H9 (cell line): Measurements from ENCODE around the gene CTDSPL2. TPM values are rescaled to one million over a fixed set of nuclear protein-coding genes. Genes with fewer than 3 reads are reported as not detected.
A peak's percentile ranks its signal among the peaks of the same experiment; 100 is the strongest.

Experiments used
- DNase-seq: peaks from one replicate; pipeline ENCODE4 v3.0.0-alpha.2; 2017
- H2AFZ ChIP-seq: one replicate; pipeline ENCODE4 v1.6.1; 2013; ENCODE audit warnings: mild to moderate bottlenecking, low read length, control low read depth, moderate library complexity
- H2AK5ac ChIP-seq: 2 replicates; pipeline ENCODE4 v1.6.1; 2013; ENCODE audit warnings: low read length, control low read depth, mixed read lengths; ENCODE audit not compliant: insufficient read length
- H2BK120ac ChIP-seq: one replicate; pipeline ENCODE4 v1.6.1; 2013; ENCODE audit warnings: low read depth, mild to moderate bottlenecking, low read length, control low read depth, inconsistent platforms; ENCODE audit not compliant: poor library complexity, severe bottlenecking
- H2BK12ac ChIP-seq: 2 replicates; pipeline ENCODE4 v1.6.1; 2013; ENCODE audit warnings: low read length, control low read depth, mixed read lengths, low read depth; ENCODE audit not compliant: insufficient read length
- H2BK15ac ChIP-seq: 2 replicates; pipeline ENCODE4 v1.6.1; 2013; ENCODE audit warnings: low read depth, low read length, control low read depth
- H2BK20ac ChIP-seq: one replicate; pipeline ENCODE4 v1.6.1; 2013; ENCODE audit warnings: low read depth, mild to moderate bottlenecking, low read length, control low read depth, inconsistent platforms; ENCODE audit not compliant: poor library complexity, severe bottlenecking
- H2BK5ac ChIP-seq: 2 replicates; pipeline ENCODE4 v1.6.1; 2013; ENCODE audit warnings: low read length, control low read depth, mixed read lengths; ENCODE audit not compliant: insufficient read length
- H3K14ac ChIP-seq: 2 replicates; pipeline ENCODE4 v1.6.1; 2013; ENCODE audit warnings: low read length, control low read depth; ENCODE audit not compliant: insufficient read depth
- H3K18ac ChIP-seq: 2 replicates; pipeline ENCODE4 v1.6.1; 2013; ENCODE audit warnings: low read depth, mild to moderate bottlenecking, mixed read lengths, low read length, control low read depth; ENCODE audit not compliant: insufficient read length
- H3K23ac ChIP-seq: 2 replicates; pipeline ENCODE4 v1.6.1; 2013; ENCODE audit warnings: low read length, control low read depth, mixed read lengths, low read depth; ENCODE audit not compliant: insufficient read length
- H3K23me2 ChIP-seq: 2 replicates; pipeline ENCODE4 v1.6.1; 2013; ENCODE audit warnings: low read depth, mild to moderate bottlenecking, mixed read lengths, low read length, control low read depth; ENCODE audit not compliant: insufficient read length, poor library complexity, severe bottlenecking
- H3K27ac ChIP-seq: 2 replicates; pipeline ENCODE4 v1.5.1; 2013; ENCODE audit warnings: low read length, control low read depth, mixed read lengths, low read depth; ENCODE audit not compliant: insufficient read length
- H3K27me3 ChIP-seq: 2 replicates; pipeline ENCODE4 v1.6.1; 2013; ENCODE audit warnings: low read length, control low read depth, inconsistent platforms; ENCODE audit not compliant: insufficient read depth
- H3K4ac ChIP-seq: 2 replicates; pipeline ENCODE4 v1.6.1; 2013; ENCODE audit warnings: low read depth, mild to moderate bottlenecking, control low read depth, inconsistent platforms, low read length, moderate library complexity
- H3K4me1 ChIP-seq: 2 replicates; pipeline ENCODE4 v1.6.1; 2013; ENCODE audit warnings: low read length, control low read depth, inconsistent platforms; ENCODE audit not compliant: insufficient read depth
- H3K4me2 ChIP-seq: 2 replicates; pipeline ENCODE4 v1.6.1; 2013; ENCODE audit warnings: low read length, control low read depth, mixed read lengths; ENCODE audit not compliant: insufficient read length, insufficient read depth
- H3K56ac ChIP-seq: 2 replicates; pipeline ENCODE4 v1.6.1; 2013; ENCODE audit warnings: low read depth, mild to moderate bottlenecking, mixed read lengths, low read length, control low read depth; ENCODE audit not compliant: insufficient read length
- H3K79me1 ChIP-seq: 2 replicates; pipeline ENCODE4 v1.6.1; 2013; ENCODE audit warnings: low read depth, mild to moderate bottlenecking, moderate library complexity, low read length, control low read depth, inconsistent platforms; ENCODE audit not compliant: insufficient read depth, poor library complexity, severe bottlenecking
- H3K79me2 ChIP-seq: 2 replicates; pipeline ENCODE4 v1.6.1; 2013; ENCODE audit warnings: low read length, control low read depth, inconsistent platforms; ENCODE audit not compliant: insufficient read depth
- H3K9ac ChIP-seq: 2 replicates; pipeline ENCODE4 v1.6.1; 2013; ENCODE audit warnings: low read length, control low read depth, mixed read lengths; ENCODE audit not compliant: insufficient read length; ENCODE audit errors: extremely low read depth
- H3K9me3 ChIP-seq: one replicate; pipeline ENCODE4 v1.6.1; 2013; ENCODE audit warnings: low read depth, low read length, inconsistent platforms; ENCODE audit not compliant: control insufficient read depth
- H3T11ph ChIP-seq: one replicate; pipeline ENCODE4 v1.6.1; 2013; ENCODE audit warnings: mild to moderate bottlenecking, low read length, control low read depth, inconsistent platforms
- H4K20me1 ChIP-seq: one replicate; pipeline ENCODE4 v1.6.1; 2013; ENCODE audit not compliant: control insufficient read depth, insufficient read length, insufficient read depth
- H4K5ac ChIP-seq: 2 replicates; pipeline ENCODE4 v1.6.1; 2013; ENCODE audit warnings: low read depth, mild to moderate bottlenecking, mixed read lengths, low read length, control low read depth; ENCODE audit not compliant: insufficient read length
- H4K8ac ChIP-seq: replicated peaks from 2 replicates; pipeline ENCODE4 v1.6.1; 2013; ENCODE audit warnings: low read length, control low read depth, mixed read lengths, low read depth; ENCODE audit not compliant: insufficient read length
- H4K91ac ChIP-seq: 2 replicates; pipeline ENCODE4 v1.6.1; 2013; ENCODE audit warnings: low read depth, mild to moderate bottlenecking, moderate library complexity, mixed read lengths, low read length, control low read depth; ENCODE audit not compliant: insufficient read length
- H3K27ac Mint-ChIP-seq, 3 experiments: 2 replicates in 2 of 3; 3 replicates in 1 of 3; pipeline ENCODE4 v1.8.0; 2020 to 2021; ENCODE audit warnings: mixed read lengths in 3 of 3, mild to moderate bottlenecking in 1 of 3, moderate library complexity in 1 of 3
- H3K27me3 Mint-ChIP-seq: 2 replicates; pipeline ENCODE4 v1.8.0; 2021; ENCODE audit warnings: low read depth, mild to moderate bottlenecking, moderate library complexity, mixed read lengths
- H3K36me3 Mint-ChIP-seq, 3 experiments: 2 replicates in 2 of 3; 3 replicates in 1 of 3; pipeline ENCODE4 v1.8.0; 2020 to 2021; ENCODE audit warnings: low read depth in 3 of 3, mixed read lengths in 3 of 3; ENCODE audit not compliant: insufficient read depth in 1 of 3
- H3K4me1 Mint-ChIP-seq, 2 experiments: 2 replicates each; pipeline ENCODE4 v1.8.0; 2020; ENCODE audit warnings: mixed read lengths in 2 of 2
- H3K4me3 Mint-ChIP-seq, 2 experiments: 2 replicates in 1 of 2; 3 replicates in 1 of 2; pipeline ENCODE4 v1.8.0; 2020 to 2021; ENCODE audit warnings: mild to moderate bottlenecking in 2 of 2, mixed read lengths in 2 of 2, moderate library complexity in 1 of 2
- H3K9me3 Mint-ChIP-seq, 2 experiments: 2 replicates in 1 of 2; 3 replicates in 1 of 2; pipeline ENCODE4 v1.8.0; 2020; ENCODE audit warnings: mild to moderate bottlenecking in 2 of 2, mixed read lengths in 2 of 2, moderate library complexity in 1 of 2
- WGBS: extraction: QIAGEN DNeasy Blood & Tissue Kit; methylation state at CpG from one replicate; pipeline ENCODE4 v1.1.7; 2013; ENCODE audit warnings: missing lambda C conversion rate, low lambda C conversion rate, mixed read lengths; ENCODE audit not compliant: insufficient read length; ENCODE audit errors: extremely low coverage; 5-methylcytosine and 5-hydroxymethylcytosine counted together
- total RNA-seq: library from RNA; stranded (reverse); gene quantifications from 2 replicates; pipeline ENCODE4 v1.2.1, GENCODE V29; 2021
- TF ChIP-seq, protein P1 (sequence below): fragments of 200-600 bp; sonication (generic); conservative IDR thresholded peaks from 3 replicates; pipeline ENCODE4 v1.8.0; 2021; ENCODE audit warnings: antibody characterized with exemption, mild to moderate bottlenecking

CTDSPL2 gene
- total RNA-seq, 1 experiment from 2014 or later = 78.8 TPM

- Histone ChIP-seq H3K23me2 (no peaks in the 10 kb centered on the region), H2BK20ac (no peak overlapping the region), H3K79me1 (no peaks in the 10 kb centered on the region), H2BK15ac (no peak overlapping the region), H3K56ac (no peak overlapping the region), H2BK120ac (no peak overlapping the region), H3K27ac (no peak overlapping the region), H3K4ac (no peak overlapping the region), H4K8ac (no peak overlapping the region), H4K20me1 (no peaks in the 10 kb centered on the region), H3K23ac (no peak overlapping the region), H3K18ac (no peak overlapping the region), H2BK5ac (no peak overlapping the region), H3K79me2 (0 out of 2 replicates have a peak, but pooled peaks cover 2% of the 10 kb centered on the region), H2AK5ac (no peak overlapping the region), H2AFZ (no peak overlapping the region), H2BK12ac (no peak overlapping the region), H3K9me3 (no peaks in the 10 kb centered on the region), H3K27me3 (no peaks in the 10 kb centered on the region), H3K4me2 (no peak overlapping the region), H3K14ac (no peak overlapping the region), H4K5ac (no peak overlapping the region), H3K9ac (no peak overlapping the region), H4K91ac (no peak overlapping the region), H3K4me1 (no peaks in the 10 kb centered on the region), H3T11ph (no peak overlapping the region)
- DNase-seq = no peak
- Mint-ChIP-seq H3K9me3 (no peaks in the 10 kb centered on the region), H3K4me3 (no peak overlapping the region), H3K27me3 (no peaks in the 10 kb centered on the region), H3K27ac (peak overlapping the region in 1 of 3 experiments; percentile 67; a peak in 2 of 7 replicates), H3K4me1 (no peaks in the 10 kb centered on the region), H3K36me3 (peaks cover 16 to 60% (median 56%) of the 10 kb centered on the region in 3 experiments; a peak in 6 of 7 replicates)
- WGBS = 100% methylated on average over 1 of the region's 3 CpGs
- TF ChIP-seq, protein P1, sequence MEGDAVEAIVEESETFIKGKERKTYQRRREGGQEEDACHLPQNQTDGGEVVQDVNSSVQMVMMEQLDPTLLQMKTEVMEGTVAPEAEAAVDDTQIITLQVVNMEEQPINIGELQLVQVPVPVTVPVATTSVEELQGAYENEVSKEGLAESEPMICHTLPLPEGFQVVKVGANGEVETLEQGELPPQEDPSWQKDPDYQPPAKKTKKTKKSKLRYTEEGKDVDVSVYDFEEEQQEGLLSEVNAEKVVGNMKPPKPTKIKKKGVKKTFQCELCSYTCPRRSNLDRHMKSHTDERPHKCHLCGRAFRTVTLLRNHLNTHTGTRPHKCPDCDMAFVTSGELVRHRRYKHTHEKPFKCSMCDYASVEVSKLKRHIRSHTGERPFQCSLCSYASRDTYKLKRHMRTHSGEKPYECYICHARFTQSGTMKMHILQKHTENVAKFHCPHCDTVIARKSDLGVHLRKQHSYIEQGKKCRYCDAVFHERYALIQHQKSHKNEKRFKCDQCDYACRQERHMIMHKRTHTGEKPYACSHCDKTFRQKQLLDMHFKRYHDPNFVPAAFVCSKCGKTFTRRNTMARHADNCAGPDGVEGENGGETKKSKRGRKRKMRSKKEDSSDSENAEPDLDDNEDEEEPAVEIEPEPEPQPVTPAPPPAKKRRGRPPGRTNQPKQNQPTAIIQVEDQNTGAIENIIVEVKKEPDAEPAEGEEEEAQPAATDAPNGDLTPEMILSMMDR = no peak
Observed at GRCh38 chr15:44500555-44500954, 73.1 kb downstream of the CTDSPL2 start.
